NCI-H146 treated with DMSO at 0.1 percent for 48 hours (cell line): ENCODE measurements around the gene IFNGR1.

ENCODE experiments used
- DNase-seq: peaks from one replicate; lab custom pipeline; 2025; ENCODE audit not compliant: unreplicated experiment; lab: John Stamatoyannopoulos, UW

IFNGR1 gene

DNA sequence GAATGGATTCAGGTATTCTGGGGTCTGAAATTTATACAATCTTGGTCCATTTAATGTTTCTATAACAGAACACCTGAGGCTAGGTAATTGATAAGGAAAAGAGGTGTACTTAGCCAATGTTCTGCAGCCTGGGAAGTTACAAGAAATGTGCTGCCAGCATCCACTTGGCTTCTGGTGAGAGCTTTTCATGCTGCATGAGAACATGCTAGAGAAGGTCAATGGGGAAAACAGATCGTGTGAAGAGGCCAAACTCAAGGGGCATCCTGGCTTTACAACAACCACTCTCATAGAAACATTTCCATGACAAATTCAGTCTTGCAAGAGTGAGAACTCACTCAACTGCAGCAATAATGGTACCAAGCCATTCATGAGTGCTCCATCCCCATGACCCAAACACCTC, 62.5 kb downstream of the IFNGR1 start:
- no peak for DNase-seq

DNA sequence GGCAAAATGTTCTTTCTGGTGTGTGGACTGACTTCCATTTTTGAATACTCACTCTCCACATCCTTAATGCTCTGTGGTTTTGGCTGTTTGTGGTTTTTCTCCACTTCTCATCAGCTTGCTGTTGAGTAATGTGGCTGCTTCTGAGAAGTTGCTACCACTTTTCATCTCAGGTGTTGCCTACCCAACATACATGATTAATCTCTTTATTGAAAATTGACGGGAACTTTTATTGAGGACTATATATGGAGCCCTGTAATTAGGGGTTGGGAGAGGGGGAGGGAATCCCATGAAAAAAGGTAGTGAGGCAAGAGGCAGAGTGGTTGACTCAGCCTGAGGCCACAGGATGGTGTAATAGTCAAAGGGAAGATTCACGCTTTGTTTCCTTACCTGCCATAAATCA, 63.4 kb downstream of the IFNGR1 start:
- no peak for DNase-seq

DNA sequence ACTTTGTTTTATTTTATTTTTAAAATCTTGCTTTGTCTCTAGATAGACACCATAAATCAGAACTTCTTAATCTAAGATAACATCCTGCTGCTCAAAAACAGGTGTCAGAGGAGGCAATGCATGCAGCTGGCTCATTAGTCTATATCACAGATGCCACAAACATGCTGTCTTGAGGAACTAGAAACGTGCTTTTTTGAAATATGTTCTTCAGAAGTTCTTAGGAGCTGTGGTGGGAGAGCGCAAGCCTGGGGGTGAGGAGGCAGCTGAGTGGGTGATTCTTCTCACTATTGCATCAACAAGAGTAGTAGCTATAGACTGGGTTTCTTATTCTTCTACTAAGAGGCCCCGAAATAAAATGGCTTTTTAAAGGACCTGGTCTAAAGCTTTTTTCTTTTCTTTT, 69.1 kb downstream of the IFNGR1 start:
- no peak for DNase-seq

GRCh38 chr6:137149035-137149393, 70.2 kb downstream of the IFNGR1 start:
- no peak for DNase-seq

DNA sequence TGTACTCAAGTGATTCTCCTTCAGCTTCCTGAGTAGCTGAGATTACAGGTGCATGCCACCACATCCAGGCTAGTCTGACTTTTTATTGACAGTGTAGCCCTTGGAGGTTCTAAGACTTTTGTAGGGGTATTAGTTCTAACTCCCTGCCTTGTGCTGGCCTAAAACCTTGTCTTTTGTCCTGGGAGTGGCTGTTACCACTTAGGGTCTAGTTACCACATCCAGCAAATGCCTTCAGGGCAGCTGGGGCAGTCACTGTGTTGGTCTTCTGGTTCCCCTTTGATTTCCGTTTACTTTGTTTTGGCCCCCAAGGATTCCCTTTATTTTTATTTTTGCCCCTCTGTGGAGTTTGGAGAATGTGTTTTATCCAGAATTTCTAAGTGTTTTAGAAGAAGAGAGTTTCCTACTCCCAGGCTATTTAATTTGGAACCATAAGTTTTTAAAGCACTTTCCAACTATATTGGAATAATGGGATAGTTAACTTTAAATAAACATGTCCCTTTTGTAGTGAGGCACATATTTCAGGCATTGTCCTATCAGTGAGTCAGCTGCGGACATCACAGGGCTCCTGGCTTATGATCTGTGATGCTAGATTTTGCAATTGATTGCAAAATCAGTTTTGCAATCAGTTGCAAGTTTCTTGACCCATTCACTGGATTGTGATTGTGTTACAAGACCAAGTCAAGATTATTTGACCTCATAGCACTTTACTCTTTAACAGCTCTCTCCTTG, 70.7 kb downstream of the IFNGR1 start:
- no peak for DNase-seq
